ENCODE data around the gene ENTPD5. TPM values are rescaled to one million over a fixed set of nuclear protein-coding genes. Genes with fewer than 3 reads are reported as not detected.
A peak's percentile ranks its signal among the peaks of the same experiment; 100 is the strongest.

Gene ENTPD5
- total and polyA plus RNA-seq, 2 donors (not counting 3 experiments of a cell fraction or from before 2014, with no cell fraction given): 8.4 to 13.0 TPM

DNA sequence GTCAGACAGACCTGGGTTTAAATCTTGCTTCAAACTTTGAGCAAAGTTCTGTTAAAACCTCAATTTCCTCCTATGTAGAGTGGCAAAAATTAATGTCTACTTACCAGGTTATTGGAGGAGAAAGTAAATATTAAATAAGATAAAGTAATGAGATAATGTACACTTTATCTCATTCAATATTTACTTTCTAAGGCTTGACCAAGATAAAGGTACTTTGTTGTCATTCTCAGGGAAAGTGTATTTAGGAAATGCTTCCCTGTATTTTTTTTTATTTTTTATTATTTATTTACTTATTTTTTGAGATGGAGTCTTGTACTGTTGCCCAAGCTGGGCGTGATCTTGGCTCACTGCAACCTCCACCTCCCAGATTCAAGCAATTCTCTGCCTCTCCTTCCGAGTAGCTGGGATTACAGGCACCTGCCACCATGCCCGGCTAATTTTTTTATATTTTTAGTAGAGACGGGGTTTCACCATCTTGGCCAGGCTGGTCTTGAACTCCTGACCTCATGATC, 73.9 kb downstream of the ENTPD5 start:
- intact Hi-C loops (cut with micrococcal nuclease): no loop called here
- no peak for DNase-seq (ENCODE audit: low read depth, low spot score)
- dilution Hi-C loops (cut with MboI; ENCODE audit: extremely low pct_ligation_motif_present, low sequenced_read_pairs): no loop called here
- Histone ChIP-seq H3K27ac (ENCODE audit: insufficient read depth, low read depth, low read length) (no peak overlapping the region), H3K9me1 (replicated peaks; ENCODE audit: control insufficient read depth, extremely low read depth, insufficient read depth, low read length) (no peaks in the 10 kb centered on the region), H3K36me3 (ENCODE audit: control insufficient read depth in 2 of 2, extremely low read depth in 1 of 2, insufficient read depth in 2 of 2, low read length in 2 of 2) (peaks cover 0 to 14% of the 10 kb centered on the region in 2 experiments), H2AFZ (ENCODE audit: low read depth, low read length) (no peak overlapping the region), H3K9ac (replicated peaks; ENCODE audit: extremely low read depth, insufficient read depth, low read length) (no peak overlapping the region), H3K4me3 (replicated peaks in 1 of 3; ENCODE audit: insufficient read depth in 1 of 3, low read depth in 1 of 3, low read length in 3 of 3) (no peak overlapping the region), H3K4me1 (ENCODE audit: control insufficient read depth, extremely low read depth, insufficient read depth, low read length) (no peaks in the 10 kb centered on the region), H3K27me3 (ENCODE audit: control insufficient read depth in 2 of 2, insufficient read depth in 2 of 2, low read length in 2 of 2) (no peaks in the 10 kb centered on the region), H3K9me3 (replicated peaks; ENCODE audit: control insufficient read depth, insufficient read depth, low read length) (no peaks in the 10 kb centered on the region), H3K79me2 (ENCODE audit: control insufficient read depth, insufficient read depth, low read length) (no peaks in the 10 kb centered on the region), H4K20me1 (replicated peaks; ENCODE audit: control insufficient read depth, extremely low read depth, insufficient read depth, low read length) (no peaks in the 10 kb centered on the region), H3K4me2 (ENCODE audit: insufficient read depth, low read length) (no peak overlapping the region)
- POLR2A ChIA-PET: no interaction called here
- CTCF ChIA-PET: interaction anchor here (4.0 kb wide), 1 partner anchor 9 kb away, joined by 20 read pairs; no protein-coding TSS in a partner anchor
- no TSS peak for BruUV-seq (replicated peaks)
- FAIRE-seq: peak; percentile 55
- TF ChIP-seq JUN (IDR thresholded peaks at IDR 0.05; ENCODE audit: borderline replicate concordance, insufficient read depth, insufficient read length, low read depth) (no peak), POLR2A (IDR thresholded peaks at IDR 0.05; ENCODE audit: low read depth, low read length) (no peak)

DNA sequence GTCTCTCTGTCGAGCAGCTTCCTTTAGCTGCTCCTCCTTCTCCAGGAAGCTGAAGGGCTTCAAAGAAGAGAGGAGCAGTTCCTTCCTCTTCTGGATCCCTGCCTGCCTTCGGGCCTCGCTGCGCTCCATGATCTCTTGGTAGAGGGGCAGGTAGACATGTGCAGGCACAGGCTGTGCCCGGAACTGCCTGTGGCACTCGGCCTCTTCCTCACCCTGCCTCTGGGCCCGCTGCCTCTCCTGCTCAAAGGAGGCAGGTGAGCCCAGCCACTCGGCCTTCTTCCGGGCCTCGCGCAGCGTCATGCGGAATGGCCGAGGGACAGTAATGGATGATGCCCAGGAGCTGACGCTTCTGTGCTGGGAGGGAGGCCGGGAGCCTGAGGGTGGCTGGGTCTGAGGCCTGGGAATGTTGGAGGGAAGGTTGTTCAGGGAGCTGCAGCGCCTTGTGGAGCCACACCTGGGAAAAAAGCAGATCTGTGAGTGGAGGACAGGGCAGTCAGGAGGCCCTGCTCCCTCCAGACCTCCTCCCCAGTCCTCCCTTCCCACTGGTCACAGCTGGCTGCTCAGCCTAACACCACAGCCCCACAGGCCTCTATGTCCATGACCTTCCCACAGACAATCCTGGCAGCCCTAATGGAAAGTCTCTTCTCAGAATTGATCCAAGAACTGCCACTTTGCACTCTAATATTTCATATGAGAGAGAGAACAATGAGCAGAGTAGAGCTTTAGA, 74.5 kb downstream of the ENTPD5 start:
- intact Hi-C loops (cut with micrococcal nuclease) (no loop called here), dilution Hi-C loops (cut with MboI; ENCODE audit: extremely low pct_ligation_motif_present, low sequenced_read_pairs) (no loop called here)
- Histone ChIP-seq H3K9ac (replicated peaks; ENCODE audit: extremely low read depth, insufficient read depth, low read length) (no peak overlapping the region), H2AFZ (ENCODE audit: low read depth, low read length) (no peak overlapping the region), H3K36me3 (ENCODE audit: control insufficient read depth in 2 of 2, extremely low read depth in 1 of 2, insufficient read depth in 2 of 2, low read length in 2 of 2) (peaks cover 0 to 14% of the 10 kb centered on the region in 2 experiments), H3K4me2 (ENCODE audit: insufficient read depth, low read length) (no peak overlapping the region), H3K27me3 (ENCODE audit: control insufficient read depth in 2 of 2, insufficient read depth in 2 of 2, low read length in 2 of 2) (no peaks in the 10 kb centered on the region), H3K4me3 (replicated peaks in 1 of 3; ENCODE audit: insufficient read depth in 1 of 3, low read depth in 1 of 3, low read length in 3 of 3) (no peak overlapping the region), H3K79me2 (ENCODE audit: control insufficient read depth, insufficient read depth, low read length) (no peaks in the 10 kb centered on the region), H3K4me1 (ENCODE audit: control insufficient read depth, extremely low read depth, insufficient read depth, low read length) (no peaks in the 10 kb centered on the region), H3K9me1 (replicated peaks; ENCODE audit: control insufficient read depth, extremely low read depth, insufficient read depth, low read length) (no peaks in the 10 kb centered on the region), H3K27ac (ENCODE audit: insufficient read depth, low read depth, low read length) (no peak overlapping the region), H4K20me1 (replicated peaks; ENCODE audit: control insufficient read depth, extremely low read depth, insufficient read depth, low read length) (no peaks in the 10 kb centered on the region), H3K9me3 (replicated peaks; ENCODE audit: control insufficient read depth, insufficient read depth, low read length) (no peaks in the 10 kb centered on the region)
- CTCF ChIA-PET: interaction anchor here (4.0 kb wide), 1 partner anchor 9 kb away, joined by 20 read pairs; no protein-coding TSS in a partner anchor
- no peak for TF ChIP-seq FOS (IDR thresholded peaks at IDR 0.05; ENCODE audit: borderline replicate concordance, insufficient read depth, low read length)
- TF ChIP-seq JUN (IDR thresholded peaks at IDR 0.05; ENCODE audit: borderline replicate concordance, insufficient read depth, insufficient read length, low read depth): no peak
- no peak for TF ChIP-seq GATA2 (IDR thresholded peaks at IDR 0.05; ENCODE audit: insufficient read depth, insufficient read length, low read depth, low read length)
- TF ChIP-seq, protein P1, sequence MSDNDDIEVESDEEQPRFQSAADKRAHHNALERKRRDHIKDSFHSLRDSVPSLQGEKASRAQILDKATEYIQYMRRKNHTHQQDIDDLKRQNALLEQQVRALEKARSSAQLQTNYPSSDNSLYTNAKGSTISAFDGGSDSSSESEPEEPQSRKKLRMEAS (IDR thresholded peaks at IDR 0.05; ENCODE audit: insufficient read depth, insufficient read length): no peak
- TF ChIP-seq, protein P2, sequence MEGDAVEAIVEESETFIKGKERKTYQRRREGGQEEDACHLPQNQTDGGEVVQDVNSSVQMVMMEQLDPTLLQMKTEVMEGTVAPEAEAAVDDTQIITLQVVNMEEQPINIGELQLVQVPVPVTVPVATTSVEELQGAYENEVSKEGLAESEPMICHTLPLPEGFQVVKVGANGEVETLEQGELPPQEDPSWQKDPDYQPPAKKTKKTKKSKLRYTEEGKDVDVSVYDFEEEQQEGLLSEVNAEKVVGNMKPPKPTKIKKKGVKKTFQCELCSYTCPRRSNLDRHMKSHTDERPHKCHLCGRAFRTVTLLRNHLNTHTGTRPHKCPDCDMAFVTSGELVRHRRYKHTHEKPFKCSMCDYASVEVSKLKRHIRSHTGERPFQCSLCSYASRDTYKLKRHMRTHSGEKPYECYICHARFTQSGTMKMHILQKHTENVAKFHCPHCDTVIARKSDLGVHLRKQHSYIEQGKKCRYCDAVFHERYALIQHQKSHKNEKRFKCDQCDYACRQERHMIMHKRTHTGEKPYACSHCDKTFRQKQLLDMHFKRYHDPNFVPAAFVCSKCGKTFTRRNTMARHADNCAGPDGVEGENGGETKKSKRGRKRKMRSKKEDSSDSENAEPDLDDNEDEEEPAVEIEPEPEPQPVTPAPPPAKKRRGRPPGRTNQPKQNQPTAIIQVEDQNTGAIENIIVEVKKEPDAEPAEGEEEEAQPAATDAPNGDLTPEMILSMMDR (IDR thresholded peaks at IDR 0.05; ENCODE audit: extremely low read depth in 1 of 2, insufficient read depth in 1 of 2, low read depth in 1 of 2, low read length in 2 of 2): no peak
- TF ChIP-seq POLR2AphosphoS5 (IDR thresholded peaks at IDR 0.05; ENCODE audit: insufficient read depth, low read depth, low read length): no peak
- TF ChIP-seq POLR2A (IDR thresholded peaks at IDR 0.05; ENCODE audit: low read depth, low read length): no peak
- TF ChIP-seq MYC (IDR thresholded peaks at IDR 0.05; ENCODE audit: low read depth, low read length): no peak
- no peak for TF ChIP-seq EZH2 (IDR thresholded peaks at IDR 0.05; ENCODE audit: borderline replicate concordance, low read depth, low read length, severe bottlenecking)
- FAIRE-seq (no peak), DNase-seq (ENCODE audit: low read depth, low spot score) (no peak)
- POLR2A ChIA-PET: no interaction called here
- no TSS peak for BruUV-seq (replicated peaks)
